Eye (tissue), 1 donor: Measurements from ENCODE around the gene CLMP.
A peak's percentile ranks its signal among the peaks of the same experiment; 100 is the strongest.
"Not testable (repeated sequence)": the region's sequence is repeated elsewhere in the genome, so short reads cannot be mapped to it uniquely, and the experiment has no call there.

Source experiments
- DNase-seq: peaks from one replicate; pipeline ENCODE4 v3.0.0-alpha.2; 2015

The CLMP gene

DNA sequence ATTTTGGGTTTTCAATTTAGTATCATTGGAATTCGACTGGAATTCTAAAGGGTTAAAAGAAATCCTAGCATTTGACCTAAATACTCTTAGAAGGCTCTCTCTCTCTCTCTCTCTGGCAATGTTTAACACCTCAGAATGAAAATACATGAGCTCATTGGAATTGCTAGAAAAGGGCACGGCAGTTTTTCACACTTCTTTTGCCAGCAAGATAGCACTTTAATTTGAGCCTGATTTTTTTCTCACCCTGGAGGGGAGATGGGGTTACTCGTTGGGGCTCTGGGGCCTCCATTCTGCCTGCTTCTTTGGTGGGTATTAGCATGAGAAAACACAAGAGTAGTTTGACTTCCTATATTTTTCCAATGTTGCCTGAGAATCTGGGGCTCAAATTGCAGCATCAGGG is 22.8 kb upstream of the CLMP start:
- peak; percentile 59 for DNase-seq

DNA sequence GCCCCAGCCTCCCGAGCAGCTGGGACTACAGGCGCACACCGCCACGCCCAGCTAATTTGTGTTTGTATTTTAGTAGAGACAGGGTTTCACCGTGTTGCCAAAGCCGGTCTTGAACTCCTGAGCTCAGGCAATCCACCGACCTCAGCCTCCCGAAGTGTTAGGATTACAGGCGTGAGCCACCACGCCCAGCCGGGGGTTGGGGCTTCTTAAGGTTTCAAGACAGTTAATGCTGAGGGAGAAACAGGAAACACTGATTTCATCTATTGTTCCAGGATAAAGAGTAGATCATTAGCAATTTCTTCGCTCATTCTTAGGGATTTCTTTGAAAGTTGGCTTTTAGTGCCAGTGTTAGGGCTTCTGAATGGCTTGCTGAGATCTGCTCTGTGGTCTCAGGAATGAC is 21.2 kb upstream of the CLMP start:
- DNase-seq: no peak

DNA sequence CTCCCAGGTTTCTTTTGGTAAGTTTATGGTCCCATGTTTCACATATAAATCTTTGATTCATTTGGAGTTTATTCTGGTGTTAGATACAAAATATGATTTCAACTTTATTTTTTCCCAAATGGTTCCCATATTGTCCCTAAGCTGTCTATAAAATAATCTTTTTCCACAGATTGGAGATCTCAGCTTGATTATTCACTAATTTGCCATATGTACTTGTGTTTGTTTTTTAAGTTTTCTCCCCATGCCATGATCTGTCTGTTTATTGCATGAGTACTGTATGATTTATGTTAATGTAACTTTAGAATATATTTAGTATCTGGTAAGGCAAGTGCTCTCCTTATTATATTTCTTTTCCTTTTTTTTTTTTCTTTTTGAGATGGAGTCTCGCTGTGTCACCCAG is 19.9 kb upstream of the CLMP start:
- no peak for DNase-seq

DNA sequence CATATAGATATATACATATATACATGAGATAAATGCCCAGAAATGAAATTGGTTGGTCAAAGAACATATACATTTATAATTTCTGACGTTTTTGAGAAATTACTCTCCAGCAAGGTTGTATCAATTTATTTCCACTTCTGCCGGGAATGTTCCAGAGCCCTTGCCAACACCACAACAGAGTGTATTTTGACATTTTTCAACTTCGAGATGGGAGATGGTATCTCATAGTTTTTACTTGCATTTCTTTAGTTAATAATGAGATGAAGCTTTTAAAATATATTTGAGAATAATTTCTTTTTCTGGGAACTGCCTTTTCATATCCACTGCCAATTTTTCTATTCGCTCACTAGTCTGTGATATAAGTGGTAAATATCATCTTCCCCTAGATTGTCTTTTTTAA is 19.3 kb upstream of the CLMP start:
- no peak for DNase-seq

DNA sequence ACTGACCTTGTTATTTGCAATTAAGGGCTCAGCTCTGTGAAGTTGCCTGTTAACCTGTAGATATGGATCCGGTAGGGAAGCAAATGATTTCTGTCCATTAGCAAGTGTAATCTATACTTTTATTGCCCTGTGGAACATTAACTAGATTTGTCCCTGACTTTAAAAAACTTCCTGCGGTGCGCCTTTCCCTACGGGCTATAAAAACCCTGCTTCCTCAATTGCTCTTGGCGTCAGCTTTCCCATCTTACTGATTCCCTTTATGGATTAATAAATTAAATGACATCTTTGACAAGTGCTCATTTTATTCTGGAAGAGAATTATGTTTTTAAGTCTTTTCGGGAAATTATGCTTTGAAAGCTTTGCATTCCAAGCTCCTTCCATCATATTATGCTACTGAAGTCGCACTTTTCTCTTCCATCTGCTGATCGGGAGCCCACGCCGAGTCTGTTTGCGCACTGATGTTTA is 18.3 kb upstream of the CLMP start:
- DNase-seq: no peak

DNA sequence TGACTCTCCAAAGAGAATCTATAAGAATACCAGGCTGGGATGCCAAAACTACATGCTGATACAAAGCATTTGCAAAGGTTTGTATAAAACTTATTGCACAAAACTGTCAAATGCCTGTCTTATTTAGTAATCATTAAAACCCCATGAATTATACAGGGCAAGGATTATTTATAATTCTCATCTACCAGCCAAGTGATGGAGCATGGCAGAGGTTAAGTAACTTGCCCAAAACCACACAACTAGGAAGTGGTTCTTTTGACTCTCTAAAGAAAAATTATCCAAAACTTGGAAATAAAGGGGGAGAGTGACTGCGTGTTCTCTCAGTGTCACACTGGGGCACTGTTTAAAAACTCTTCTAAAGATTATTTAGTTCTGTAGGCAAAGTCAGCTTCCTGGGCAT is 17.4 kb upstream of the CLMP start:
- DNase-seq: no peak

DNA sequence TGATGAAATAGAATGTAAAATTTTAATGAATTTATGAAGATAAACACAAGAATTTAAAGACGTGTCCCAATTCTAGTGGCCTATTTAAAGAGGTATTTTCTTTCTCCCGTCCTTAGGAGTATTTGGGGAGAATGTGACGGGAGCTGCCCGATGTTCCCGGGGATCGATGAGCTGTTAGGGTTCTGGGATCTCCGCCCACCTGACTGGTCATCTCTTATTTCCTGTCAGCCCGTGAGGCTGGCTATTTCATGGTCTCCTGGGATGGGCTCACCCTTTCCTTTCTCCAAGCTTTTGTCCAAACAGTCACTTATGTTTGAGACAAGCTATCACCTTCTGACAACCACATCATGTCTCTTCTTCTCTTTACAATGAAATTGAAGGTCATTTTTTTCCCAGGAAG is 16.9 kb upstream of the CLMP start:
- no peak for DNase-seq

DNA sequence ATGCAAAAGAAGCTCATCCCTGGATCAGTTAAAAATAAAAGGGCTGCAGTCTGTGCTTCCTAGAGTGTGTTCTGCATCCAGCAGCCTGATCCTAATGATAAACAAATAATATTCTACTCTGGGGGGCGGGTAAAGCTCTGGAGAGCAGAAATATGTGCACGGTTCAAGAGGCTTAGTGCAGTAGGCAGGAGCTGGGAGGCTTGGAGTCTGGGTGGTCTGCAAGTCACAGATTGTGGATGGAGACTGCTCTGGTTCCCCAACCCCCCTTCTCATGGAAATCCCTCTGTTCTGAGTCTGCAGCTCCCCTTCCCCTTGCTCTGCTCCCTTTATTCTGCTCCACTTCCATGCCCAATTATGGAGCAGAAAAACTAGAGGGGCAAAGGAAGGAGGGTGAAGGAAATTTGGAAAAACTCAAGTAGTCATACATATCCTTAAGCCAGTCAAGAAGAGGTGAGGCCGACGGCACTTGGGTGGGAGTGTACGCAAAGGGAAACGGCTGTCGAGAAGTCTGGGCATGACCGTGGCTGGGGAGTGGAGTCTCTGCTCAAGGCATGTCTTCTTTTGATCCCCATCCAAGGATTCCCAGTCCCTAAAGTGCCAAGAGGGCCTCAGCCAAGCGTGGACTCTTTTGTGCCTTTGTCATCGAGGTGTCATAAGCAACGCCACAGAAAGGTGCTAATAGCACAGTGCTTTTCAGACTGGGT is 16.3 kb upstream of the CLMP start:
- peak; percentile 73 for DNase-seq

DNA sequence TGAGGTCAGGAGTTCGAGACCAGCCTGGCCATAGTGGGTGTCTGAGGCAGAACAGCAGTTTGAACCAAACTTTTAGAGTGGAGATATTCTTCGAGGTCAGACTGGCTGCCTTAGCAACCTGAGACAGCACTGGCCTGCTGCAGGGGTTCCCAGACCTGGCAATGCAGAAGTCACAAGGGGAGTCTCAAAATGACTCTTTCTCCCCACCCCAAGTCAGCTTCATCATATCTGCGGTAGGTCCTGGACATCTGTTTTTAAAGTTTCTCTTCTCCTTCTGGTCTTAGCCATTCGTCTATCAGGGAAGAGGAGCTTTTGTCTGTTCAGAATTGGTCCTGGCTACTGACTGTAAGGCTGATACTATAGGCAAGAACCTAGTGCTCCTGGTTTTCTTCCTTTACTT is 14.5 kb upstream of the CLMP start:
- no peak for DNase-seq

DNA sequence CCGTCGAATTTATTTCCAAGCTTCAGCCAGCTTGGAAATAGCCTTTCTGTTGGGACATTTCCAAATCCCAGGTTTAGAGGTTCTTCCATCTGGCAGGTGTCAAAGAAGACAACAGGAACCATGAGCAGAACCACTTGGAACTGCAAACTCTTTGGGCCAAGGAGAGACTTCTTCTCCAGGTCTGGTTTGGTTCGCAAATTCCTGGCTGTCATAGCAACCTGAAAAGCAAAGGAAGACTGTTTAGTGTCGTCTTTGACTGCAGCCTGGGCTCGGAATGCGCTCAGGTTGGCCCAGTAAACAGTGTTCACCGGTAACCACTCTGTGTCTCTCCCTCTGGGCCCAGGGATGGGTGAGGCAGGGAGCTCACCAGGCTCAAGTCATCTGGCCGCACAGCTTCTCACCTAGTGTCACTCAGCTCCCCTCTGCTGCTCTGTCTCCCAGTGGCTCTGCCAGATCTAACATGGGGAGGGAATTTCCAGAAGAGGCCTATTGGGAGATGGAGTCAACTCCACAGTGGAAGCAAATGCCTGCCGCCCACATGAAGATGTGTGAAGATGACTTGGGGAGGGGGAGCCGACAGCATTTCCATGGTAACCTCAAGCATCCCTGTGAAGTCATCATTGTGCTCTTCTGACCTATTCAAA is 11.9 kb upstream of the CLMP start:
- peak; percentile 36 for DNase-seq

DNA sequence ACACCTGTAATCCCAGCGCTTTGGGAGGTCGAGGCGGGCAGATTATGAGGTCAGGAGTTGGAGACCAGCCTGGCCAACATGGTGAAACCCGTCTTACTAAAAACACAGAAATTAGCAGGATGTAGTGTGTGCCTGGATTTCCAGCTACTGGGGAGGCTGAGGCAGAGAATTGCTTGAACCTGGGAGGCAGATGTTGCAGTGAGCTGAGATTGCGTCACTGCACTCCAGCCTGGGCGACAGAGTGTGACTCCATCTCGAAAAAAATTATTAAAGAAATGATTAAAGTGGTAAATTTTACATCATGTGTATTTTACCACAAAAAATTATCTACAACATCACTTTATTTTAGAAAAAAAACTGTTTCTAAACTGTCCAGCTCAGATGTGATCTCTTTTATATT is 11.0 kb upstream of the CLMP start:
- DNase-seq: not testable (repeated sequence)

DNA sequence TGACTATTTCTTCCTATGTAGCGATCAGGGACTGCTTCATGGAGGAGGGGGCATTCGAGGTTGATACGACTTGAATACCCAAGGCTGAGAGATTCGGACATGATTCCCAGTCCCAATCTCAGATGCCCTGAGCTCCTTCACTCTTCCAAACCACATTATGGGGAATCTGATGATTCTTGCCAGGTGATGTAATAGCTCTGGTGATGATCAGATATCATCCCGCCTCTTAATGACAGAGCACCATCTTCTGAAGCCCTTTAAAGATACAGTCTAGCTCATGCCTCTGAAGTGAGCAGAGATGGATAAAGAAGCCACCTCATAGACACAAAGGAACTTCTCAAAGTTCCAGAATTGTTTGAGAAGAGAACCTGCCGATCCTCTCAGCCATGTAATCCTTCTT is 8.9 kb upstream of the CLMP start:
- DNase-seq: no peak

DNA sequence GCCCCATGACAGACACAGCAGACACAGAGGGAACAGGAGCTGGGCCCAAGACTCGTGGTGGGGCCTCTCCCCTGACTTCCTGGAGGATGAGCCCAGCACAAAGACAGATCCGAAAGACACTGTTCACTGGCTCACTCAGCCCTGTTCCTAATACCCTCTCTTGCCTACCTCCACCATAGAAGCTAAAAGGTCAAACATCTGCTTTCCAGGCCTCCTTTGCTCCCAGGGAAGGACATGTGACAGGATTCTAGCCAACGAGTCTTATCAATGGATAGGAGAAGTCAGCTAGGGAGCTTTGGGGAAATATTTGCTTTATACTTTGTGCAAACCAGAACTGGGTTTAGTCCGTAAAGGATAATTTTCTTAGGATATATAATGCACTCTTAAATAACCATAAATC is 8.4 kb upstream of the CLMP start:
- DNase-seq: no peak

DNA sequence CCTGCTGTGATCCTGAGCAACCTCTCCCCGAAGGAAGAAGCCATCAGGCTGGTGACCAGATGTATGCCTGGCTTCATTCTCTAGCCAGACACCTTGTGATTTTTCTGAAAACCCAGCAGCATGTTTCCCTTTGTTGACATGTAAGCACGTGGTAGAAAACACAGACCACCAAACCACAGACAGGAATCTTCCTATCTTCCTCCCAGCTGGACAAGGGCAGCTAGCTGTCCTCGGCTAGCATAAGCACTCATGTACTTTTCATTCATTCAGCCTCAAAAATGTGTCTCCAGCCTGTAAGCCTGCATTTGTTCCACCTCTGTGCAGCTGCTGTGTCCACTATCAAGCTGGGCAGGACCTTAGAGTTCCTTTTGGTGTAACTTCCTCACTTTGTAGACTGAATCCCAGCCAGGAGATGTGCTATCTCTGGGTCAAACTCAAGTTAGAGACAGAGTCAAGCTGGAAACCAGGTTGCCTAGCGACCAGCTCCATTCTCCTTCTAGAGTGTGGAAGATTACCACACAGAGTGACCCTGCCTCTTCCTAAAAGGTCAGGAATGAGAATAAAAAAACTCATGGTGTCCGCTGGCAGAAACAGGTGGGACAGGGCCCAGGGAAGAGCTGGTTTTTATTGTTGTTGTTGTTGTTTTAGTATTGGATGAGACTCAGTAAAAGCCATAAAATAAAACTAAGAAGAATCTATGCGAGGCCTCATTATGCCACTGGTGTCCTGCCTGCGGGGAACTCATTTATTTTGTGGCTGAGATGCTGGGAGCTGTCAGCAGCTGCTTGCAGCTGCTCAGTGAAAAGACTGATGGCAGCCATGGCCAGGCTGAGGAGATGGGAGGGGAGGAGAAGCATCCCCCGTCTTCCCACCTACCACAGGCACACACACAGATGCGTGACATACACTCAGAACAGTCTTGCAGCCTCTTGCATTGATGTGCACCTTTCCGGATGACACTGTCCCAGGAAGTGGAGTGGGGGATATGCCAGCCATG is 7.4 kb upstream of the CLMP start:
- peak; percentile 78 for DNase-seq

DNA sequence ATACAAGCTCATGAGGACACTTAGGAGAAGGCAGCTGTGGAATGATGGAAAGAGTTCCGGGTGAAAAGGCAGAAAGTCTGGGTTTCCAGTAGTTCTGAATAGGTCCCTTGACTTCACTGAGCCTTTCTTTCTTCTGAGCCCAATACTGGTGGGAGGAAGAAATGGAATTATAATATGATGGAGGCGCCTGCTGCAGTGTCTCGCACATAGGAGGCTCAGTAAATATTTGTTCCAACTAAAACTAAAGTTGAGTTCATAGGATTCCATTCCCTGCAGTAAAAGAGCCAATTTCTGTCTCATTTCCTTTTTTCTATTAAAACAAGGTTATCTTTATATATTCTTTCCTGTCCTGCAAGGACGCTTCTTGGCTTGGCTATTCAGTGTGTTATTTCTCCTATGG is 5.2 kb upstream of the CLMP start:
- DNase-seq: no peak

DNA sequence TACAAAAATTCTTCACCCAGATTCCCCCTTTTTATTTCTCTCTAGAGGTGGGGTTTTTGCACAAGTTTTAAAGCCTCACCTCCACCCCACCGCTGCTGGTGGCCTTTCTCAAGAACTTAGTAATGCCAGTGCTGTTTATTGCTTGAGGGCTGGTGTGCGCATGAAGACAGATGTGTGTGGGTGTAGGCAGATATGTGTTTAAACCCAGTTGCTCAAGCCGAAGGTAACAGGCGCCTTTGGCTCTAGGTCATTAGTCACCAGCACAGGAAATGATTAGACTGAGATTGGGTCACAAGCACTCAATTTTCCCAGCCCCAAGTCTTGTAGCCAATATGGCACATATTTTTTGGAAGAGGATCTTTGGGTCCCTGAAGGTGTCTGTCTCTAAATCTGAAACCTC is 2.7 kb upstream of the CLMP start:
- DNase-seq: no peak

DNA sequence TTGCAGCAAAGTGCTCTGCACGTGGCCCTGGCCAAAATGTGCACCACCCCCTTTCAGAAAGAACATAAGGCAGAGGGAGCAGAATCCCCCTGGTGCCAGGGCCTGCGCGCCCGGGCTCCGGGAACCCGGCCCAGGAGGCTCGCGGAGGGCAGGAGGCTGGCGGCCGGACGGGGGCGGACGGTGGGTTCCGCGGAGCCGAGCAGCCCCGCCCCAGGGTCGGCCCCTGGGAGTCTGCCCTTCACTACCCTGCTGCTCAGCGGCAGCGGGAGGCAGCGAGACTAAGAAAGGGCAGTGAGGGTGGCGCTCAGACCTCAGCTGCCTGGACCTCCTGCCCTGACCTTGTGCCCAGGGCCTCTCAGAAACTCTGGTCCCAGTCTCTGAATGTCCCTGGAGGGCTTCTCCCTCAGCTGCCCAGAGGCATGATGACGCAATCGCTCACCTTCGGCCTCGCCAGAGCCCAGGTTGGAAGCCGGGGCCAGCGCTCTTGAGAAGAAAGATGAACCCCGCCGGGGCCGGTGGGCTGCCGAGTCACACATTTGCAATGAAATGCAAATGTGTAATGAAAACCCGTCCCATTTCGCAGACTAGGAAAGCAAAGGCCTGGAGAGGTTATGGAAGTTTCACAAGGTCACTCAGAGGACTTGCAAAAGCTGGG is 1.1 kb upstream of the CLMP start:
- DNase-seq: no peak

DNA sequence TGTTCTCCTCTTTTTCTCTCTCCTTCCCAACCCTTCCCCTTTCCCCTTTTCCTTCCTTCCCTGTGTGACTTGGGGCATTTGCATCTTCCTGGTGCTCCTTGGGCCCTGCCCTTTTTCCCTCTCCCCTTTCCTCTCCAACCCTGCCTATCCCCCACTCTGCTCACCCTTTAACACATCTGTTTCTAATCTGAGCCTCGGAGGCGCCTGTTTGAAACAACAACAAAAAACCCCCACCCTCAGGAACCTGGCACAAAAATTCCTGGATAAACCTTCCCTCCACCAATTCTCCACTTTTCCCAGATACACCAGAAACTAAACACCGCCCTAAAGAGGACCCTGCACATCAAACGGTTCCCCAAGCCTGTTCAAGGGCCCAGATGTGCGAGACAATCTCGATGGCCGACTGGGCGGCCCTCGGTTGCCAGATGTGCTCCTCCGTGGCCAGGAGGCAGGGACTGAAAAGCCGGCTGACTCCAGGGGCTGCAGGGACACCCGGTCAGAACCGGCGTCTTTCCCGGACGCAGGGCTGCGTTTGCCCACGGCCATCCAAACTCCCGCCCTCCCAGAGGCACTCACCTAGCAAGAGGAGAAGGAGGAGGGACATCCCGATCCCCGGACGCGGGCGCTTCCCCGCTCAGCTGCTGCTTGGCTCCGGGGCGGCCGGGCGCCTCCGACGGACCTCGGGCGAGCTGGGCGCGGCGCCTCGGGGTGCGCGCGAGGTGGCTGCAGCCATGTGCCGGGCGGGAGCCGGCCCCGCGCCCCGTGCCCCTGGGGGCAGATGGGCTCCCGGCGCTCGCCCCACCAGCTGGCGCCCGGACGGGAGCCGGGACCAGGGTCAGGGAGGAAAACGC is 486 bp downstream of the CLMP start:
- DNase-seq: peak; percentile 65

DNA sequence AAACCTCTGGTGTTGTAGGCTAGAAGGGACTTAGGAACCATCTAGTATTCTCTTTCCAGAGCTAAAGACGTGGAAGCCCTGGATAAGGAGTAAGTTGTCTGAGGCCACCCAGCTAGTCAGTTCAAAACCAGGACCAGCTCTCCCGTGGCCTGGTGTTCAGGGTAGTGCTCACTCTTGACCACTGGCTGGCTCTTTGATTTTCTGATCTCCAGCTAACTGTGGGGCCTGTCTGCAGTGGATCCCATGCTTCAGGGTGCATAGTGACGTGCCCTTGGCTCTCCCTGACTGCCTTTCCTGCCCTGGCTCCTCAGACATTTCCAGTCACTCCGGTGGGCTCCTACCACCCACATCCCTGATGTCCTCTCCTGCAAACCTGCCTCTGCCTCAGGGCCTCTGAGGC is 1.3 kb downstream of the CLMP start:
- no peak for DNase-seq

DNA sequence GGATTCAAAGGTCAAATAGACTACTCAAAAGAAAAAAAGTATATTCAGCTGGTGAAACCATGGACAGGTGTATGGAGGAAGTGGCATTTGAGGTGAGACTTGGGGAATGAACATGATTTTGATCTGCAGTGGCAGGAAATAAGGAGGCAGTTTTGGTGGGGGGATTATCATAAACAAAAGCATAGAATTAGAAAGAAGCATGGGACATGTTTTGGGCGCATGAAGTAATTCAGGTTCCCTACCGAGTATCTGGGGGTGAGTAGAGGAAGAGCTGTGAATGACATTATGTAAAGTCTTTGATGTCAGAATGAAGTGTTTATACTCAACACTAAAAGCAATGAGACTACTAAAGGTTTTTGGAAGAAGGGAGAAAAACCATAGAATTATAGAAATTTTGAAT is 3.1 kb downstream of the CLMP start:
- no peak for DNase-seq

DNA sequence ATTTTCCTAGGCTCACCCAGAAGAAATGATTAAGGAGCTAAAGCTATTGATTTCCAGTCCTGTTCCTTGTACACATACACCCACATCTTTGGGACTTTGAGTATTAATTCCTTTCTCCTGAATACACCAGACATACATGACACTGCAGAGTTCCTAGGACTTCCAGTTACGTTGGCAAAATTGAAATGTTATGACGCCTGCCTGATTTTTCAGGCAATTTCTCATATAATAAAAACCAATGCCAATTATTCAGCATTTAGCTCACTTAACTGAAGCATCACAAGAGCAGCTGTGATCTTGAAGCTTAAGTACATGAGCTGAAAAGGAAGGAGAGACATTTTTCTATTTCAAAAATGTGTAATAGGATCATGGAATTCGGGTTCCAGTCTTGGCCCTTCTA is 4.5 kb downstream of the CLMP start:
- DNase-seq: no peak

DNA sequence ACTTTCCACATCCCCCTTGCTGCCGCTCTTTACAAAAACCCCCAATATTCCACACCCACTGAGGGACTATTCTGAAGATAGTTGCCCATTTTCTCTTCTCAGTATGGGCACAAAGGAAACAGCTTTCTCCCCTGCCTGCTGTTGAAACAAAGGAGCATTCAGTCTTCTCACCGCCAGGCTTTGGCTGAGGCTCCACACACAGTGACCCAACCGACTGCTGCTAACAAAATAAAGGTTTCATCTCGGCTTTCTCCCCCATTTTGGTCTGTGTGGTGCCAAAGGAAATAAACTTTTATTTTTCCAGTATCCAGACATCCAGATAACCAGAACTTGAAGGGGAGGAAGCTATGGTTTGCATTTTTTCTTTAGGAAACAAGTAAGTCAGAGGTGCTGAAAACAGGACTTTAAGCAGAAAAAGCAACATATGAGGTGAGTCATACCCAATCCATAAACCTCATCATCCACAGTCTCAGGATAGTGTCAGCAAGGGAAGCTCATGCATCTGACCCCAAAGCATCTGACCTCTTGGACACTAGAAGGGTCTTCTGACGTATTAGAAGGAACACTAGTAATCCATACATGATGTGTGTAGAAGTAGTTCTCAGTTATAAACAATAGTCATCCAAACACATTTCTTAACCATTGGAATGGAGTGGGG is 6.4 kb downstream of the CLMP start:
- peak; percentile 78 for DNase-seq
